Anterior cingulate cortex (tissue), 58 donors: ENCODE measurements around the gene CBLB.
"Not testable (repeated sequence)": the region's sequence is repeated elsewhere in the genome, so short reads cannot be mapped to it uniquely, and the experiment has no call there.

Experiments used
- DNase-seq, 58 donors: peaks; one replicate each; lab custom pipeline; 2025; lab: John Stamatoyannopoulos, UW

CBLB gene

GRCh38 chr3:105763659-105764036 lies 105.2 kb downstream of the CBLB start:
- no peak for DNase-seq

- no peak for DNase-seq
Measured at GRCh38 chr3:105762749-105763658, 105.8 kb downstream of the CBLB start.

- not testable (repeated sequence) for DNase-seq
Measured at GRCh38 chr3:105762214-105762613, 106.6 kb downstream of the CBLB start.

- no peak for DNase-seq
Measured at GRCh38 chr3:105759442-105760078, 109.3 kb downstream of the CBLB start.

- DNase-seq, result no peak
Measured at GRCh38 chr3:105758451-105758850, 110.4 kb downstream of the CBLB start.

GRCh38 chr3:105755121-105755886 lies 113.5 kb downstream of the CBLB start:
- DNase-seq, result no peak

GRCh38 chr3:105752791-105753415 lies 115.9 kb downstream of the CBLB start:
- DNase-seq, result no peak

GRCh38 chr3:105747696-105748095 lies 121.1 kb downstream of the CBLB start:
- no peak for DNase-seq

GRCh38 chr3:105747060-105747541 lies 121.7 kb downstream of the CBLB start:
- no peak for DNase-seq

GRCh38 chr3:105746231-105746996 lies 122.4 kb downstream of the CBLB start:
- no peak for DNase-seq

- DNase-seq, result no peak
Measured at GRCh38 chr3:105745046-105745445, 123.8 kb downstream of the CBLB start.

- no peak for DNase-seq
Measured at GRCh38 chr3:105744202-105744601, 124.6 kb downstream of the CBLB start.

- no peak for DNase-seq
Measured at GRCh38 chr3:105733356-105733755, 135.5 kb downstream of the CBLB start.

GRCh38 chr3:105731686-105732085 lies 137.1 kb downstream of the CBLB start:
- no peak for DNase-seq

- DNase-seq, result no peak
Measured at GRCh38 chr3:105730801-105731354, 137.9 kb downstream of the CBLB start.

- DNase-seq, result no peak
Measured at GRCh38 chr3:105729667-105730066, 139.1 kb downstream of the CBLB start.

GRCh38 chr3:105728771-105729312 lies 140.0 kb downstream of the CBLB start:
- DNase-seq, result no peak

GRCh38 chr3:105727036-105727435 lies 141.8 kb downstream of the CBLB start:
- not testable (repeated sequence) for DNase-seq

- no peak for DNase-seq
Measured at GRCh38 chr3:105722943-105723556, 145.8 kb downstream of the CBLB start.
